ENCODE measurements around the gene C1QB.

DNA sequence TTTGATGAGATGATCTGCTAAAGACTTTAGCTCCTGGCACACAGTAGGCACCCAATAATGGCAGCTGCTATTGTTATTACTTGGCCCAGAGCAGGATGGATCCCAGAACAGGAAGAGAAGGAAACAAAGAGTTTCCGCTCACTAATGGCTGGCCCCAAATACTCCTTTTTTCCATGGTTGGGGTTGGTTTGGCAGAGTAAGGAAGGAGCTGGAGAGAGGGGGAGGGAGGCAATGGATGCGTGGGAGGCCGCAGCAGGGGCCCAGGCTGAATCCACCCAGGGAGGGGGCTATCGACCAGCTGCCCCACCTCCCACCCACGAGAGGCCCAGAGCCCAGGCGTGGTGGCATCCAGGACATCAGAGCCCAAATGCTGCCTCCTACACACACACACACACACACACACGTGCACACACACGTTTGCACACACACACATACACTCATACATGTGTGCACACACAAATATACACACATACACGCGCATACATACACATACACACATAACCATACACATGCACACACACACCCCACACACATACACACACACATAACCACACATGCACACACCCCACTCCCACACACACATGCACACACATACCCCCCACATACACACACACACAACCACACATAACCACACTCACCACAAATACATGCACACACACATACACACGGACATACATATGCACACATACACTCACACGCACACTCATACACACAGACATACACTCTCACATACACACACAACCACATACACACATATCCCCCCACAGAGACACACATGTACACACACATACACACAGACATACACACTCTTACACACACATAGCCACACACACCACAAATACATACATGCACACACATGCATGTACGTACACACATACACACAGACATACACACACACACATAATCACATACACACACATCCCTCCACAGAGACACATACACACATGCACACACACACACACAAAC is 25.2 kb downstream of the C1QB start:
- TF ChIP-seq, protein P1, sequence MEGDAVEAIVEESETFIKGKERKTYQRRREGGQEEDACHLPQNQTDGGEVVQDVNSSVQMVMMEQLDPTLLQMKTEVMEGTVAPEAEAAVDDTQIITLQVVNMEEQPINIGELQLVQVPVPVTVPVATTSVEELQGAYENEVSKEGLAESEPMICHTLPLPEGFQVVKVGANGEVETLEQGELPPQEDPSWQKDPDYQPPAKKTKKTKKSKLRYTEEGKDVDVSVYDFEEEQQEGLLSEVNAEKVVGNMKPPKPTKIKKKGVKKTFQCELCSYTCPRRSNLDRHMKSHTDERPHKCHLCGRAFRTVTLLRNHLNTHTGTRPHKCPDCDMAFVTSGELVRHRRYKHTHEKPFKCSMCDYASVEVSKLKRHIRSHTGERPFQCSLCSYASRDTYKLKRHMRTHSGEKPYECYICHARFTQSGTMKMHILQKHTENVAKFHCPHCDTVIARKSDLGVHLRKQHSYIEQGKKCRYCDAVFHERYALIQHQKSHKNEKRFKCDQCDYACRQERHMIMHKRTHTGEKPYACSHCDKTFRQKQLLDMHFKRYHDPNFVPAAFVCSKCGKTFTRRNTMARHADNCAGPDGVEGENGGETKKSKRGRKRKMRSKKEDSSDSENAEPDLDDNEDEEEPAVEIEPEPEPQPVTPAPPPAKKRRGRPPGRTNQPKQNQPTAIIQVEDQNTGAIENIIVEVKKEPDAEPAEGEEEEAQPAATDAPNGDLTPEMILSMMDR (IDR thresholded peaks at IDR 0.05): no peak
- TF ChIP-seq POLR2AphosphoS5 (IDR thresholded peaks at IDR 0.05; ENCODE audit: low read depth, low read length) (no peak), SIN3A (IDR thresholded peaks at IDR 0.05; ENCODE audit: borderline replicate concordance, insufficient read depth, low read depth, low read length) (no peak), TCF7L2 (IDR thresholded peaks at IDR 0.05; ENCODE audit: low read depth, low read length) (no peak)
- TF ChIP-seq, protein P2, sequence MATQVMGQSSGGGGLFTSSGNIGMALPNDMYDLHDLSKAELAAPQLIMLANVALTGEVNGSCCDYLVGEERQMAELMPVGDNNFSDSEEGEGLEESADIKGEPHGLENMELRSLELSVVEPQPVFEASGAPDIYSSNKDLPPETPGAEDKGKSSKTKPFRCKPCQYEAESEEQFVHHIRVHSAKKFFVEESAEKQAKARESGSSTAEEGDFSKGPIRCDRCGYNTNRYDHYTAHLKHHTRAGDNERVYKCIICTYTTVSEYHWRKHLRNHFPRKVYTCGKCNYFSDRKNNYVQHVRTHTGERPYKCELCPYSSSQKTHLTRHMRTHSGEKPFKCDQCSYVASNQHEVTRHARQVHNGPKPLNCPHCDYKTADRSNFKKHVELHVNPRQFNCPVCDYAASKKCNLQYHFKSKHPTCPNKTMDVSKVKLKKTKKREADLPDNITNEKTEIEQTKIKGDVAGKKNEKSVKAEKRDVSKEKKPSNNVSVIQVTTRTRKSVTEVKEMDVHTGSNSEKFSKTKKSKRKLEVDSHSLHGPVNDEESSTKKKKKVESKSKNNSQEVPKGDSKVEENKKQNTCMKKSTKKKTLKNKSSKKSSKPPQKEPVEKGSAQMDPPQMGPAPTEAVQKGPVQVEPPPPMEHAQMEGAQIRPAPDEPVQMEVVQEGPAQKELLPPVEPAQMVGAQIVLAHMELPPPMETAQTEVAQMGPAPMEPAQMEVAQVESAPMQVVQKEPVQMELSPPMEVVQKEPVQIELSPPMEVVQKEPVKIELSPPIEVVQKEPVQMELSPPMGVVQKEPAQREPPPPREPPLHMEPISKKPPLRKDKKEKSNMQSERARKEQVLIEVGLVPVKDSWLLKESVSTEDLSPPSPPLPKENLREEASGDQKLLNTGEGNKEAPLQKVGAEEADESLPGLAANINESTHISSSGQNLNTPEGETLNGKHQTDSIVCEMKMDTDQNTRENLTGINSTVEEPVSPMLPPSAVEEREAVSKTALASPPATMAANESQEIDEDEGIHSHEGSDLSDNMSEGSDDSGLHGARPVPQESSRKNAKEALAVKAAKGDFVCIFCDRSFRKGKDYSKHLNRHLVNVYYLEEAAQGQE (IDR thresholded peaks at IDR 0.05; ENCODE audit: insufficient read depth in 1 of 2, low read depth in 2 of 2, low read length in 1 of 2): no peak

Measured in Panc1 (cell line).